Stimulated activated CD4-positive, alpha-beta T cell treated with anti-CD3 and anti-CD28 coated beads, Interleukin-1b, Interleukin-23, amount 100 ng/mL, for 4 hours (primary cell): ENCODE results near the gene SNX25.

ENCODE experiments used
- DNase-seq, 2 donors: peaks; one replicate each; pipeline ENCODE4 v3.0.0-alpha.2; 2020; ENCODE audit warnings: low read depth in 2 of 2

SNX25 gene

GRCh38 chr4:185411849-185412248, 202.5 kb downstream of the SNX25 start:
- no peak for DNase-seq

- no peak for DNase-seq
These were observed 203.0 kb downstream of the SNX25 start for GRCh38 chr4:185412412-185412811.
